ENCODE data around the gene MAPK10.

Gene MAPK10

GRCh38 chr4:86058621-86059020 is 301.2 kb downstream of the MAPK10 start:
- Histone ChIP-seq H3K9ac (ENCODE audit: insufficient read length) (no peak overlapping the region), H3K9me3 (ENCODE audit: low read depth, low read length) (no peaks in the 10 kb centered on the region), H3K27ac (no peak overlapping the region), H3K4me3 (no peak overlapping the region), H3K36me3 (ENCODE audit: insufficient read depth, low read length) (no peaks in the 10 kb centered on the region)
- TF ChIP-seq POLR2AphosphoS5 (IDR thresholded peaks at IDR 0.05; ENCODE audit: borderline replicate concordance, low read depth, low read length): no peak
- no peak for TF ChIP-seq FOXP2 (optimal IDR thresholded peaks at IDR 0.05; ENCODE audit: control extremely low read depth, extremely low read length, insufficient read depth)
- TF ChIP-seq EZH2 (IDR thresholded peaks at IDR 0.05): no peak
- no peak for DNase-seq (ENCODE audit: low read depth, low spot score)

GRCh38 chr4:86055898-86056297 is 304.0 kb downstream of the MAPK10 start:
- TF ChIP-seq EZH2 (IDR thresholded peaks at IDR 0.05) (no peak), FOXP2 (optimal IDR thresholded peaks at IDR 0.05; ENCODE audit: control extremely low read depth, extremely low read length, insufficient read depth) (no peak), POLR2AphosphoS5 (IDR thresholded peaks at IDR 0.05; ENCODE audit: borderline replicate concordance, low read depth, low read length) (no peak)
- Histone ChIP-seq H3K4me3 (no peak overlapping the region), H3K9me3 (ENCODE audit: low read depth, low read length) (no peaks in the 10 kb centered on the region), H3K27ac (no peak overlapping the region), H3K9ac (ENCODE audit: insufficient read length) (no peak overlapping the region), H3K36me3 (ENCODE audit: insufficient read depth, low read length) (no peaks in the 10 kb centered on the region)
- no peak for DNase-seq (ENCODE audit: low read depth, low spot score)

- Histone ChIP-seq H3K27ac (no peak overlapping the region), H3K9me3 (ENCODE audit: low read depth, low read length) (no peaks in the 10 kb centered on the region), H3K36me3 (ENCODE audit: insufficient read depth, low read length) (no peaks in the 10 kb centered on the region), H3K4me3 (no peak overlapping the region), H3K9ac (ENCODE audit: insufficient read length) (no peak overlapping the region)
- TF ChIP-seq FOXP2 (optimal IDR thresholded peaks at IDR 0.05; ENCODE audit: control extremely low read depth, extremely low read length, insufficient read depth) (no peak), EZH2 (IDR thresholded peaks at IDR 0.05) (no peak), POLR2AphosphoS5 (IDR thresholded peaks at IDR 0.05; ENCODE audit: borderline replicate concordance, low read depth, low read length) (no peak)
- no peak for DNase-seq (ENCODE audit: low read depth, low spot score)
Measured at GRCh38 chr4:86054286-86055032, 305.4 kb downstream of the MAPK10 start.

- Histone ChIP-seq H3K9me3 (ENCODE audit: low read depth, low read length) (no peaks in the 10 kb centered on the region), H3K27ac (no peak overlapping the region), H3K36me3 (ENCODE audit: insufficient read depth, low read length) (no peaks in the 10 kb centered on the region), H3K4me3 (no peak overlapping the region), H3K9ac (ENCODE audit: insufficient read length) (no peak overlapping the region)
- DNase-seq (ENCODE audit: low read depth, low spot score): no peak
- TF ChIP-seq POLR2AphosphoS5 (IDR thresholded peaks at IDR 0.05; ENCODE audit: borderline replicate concordance, low read depth, low read length) (no peak), EZH2 (IDR thresholded peaks at IDR 0.05) (no peak), FOXP2 (optimal IDR thresholded peaks at IDR 0.05; ENCODE audit: control extremely low read depth, extremely low read length, insufficient read depth) (no peak)
Measured at GRCh38 chr4:86050496-86050895, 309.4 kb downstream of the MAPK10 start.

- no peak overlapping the region for H3K27ac ChIP-seq
- H3K9ac ChIP-seq (ENCODE audit: insufficient read length): no peak overlapping the region
- no peak for TF ChIP-seq EZH2 (IDR thresholded peaks at IDR 0.05)
- TF ChIP-seq POLR2AphosphoS5 (IDR thresholded peaks at IDR 0.05; ENCODE audit: borderline replicate concordance, low read depth, low read length): no peak; the same call in 1 of the 2 replicates
- TF ChIP-seq FOXP2 (optimal IDR thresholded peaks at IDR 0.05; ENCODE audit: control extremely low read depth, extremely low read length, insufficient read depth): no peak
- no peaks in the 10 kb centered on the region for H3K36me3 ChIP-seq (ENCODE audit: insufficient read depth, low read length)
- H3K9me3 ChIP-seq (ENCODE audit: low read depth, low read length): no peaks in the 10 kb centered on the region
- peak overlapping the region; percentile 11; the same call in 1 of the 2 replicates for H3K4me3 ChIP-seq
- DNase-seq (ENCODE audit: low read depth, low spot score): no peak
Measured at GRCh38 chr4:86048426-86048825, 311.4 kb downstream of the MAPK10 start.

GRCh38 chr4:86044593-86044985 is 315.3 kb downstream of the MAPK10 start:
- TF ChIP-seq FOXP2 (optimal IDR thresholded peaks at IDR 0.05; ENCODE audit: control extremely low read depth, extremely low read length, insufficient read depth) (no peak), POLR2AphosphoS5 (IDR thresholded peaks at IDR 0.05; ENCODE audit: borderline replicate concordance, low read depth, low read length) (no peak), EZH2 (IDR thresholded peaks at IDR 0.05) (no peak)
- H3K27ac ChIP-seq: no peak overlapping the region
- H3K9ac ChIP-seq (ENCODE audit: insufficient read length): no peak overlapping the region
- H3K9me3 ChIP-seq (ENCODE audit: low read depth, low read length): no peaks in the 10 kb centered on the region
- H3K4me3 ChIP-seq: no peak overlapping the region
- no peaks in the 10 kb centered on the region for H3K36me3 ChIP-seq (ENCODE audit: insufficient read depth, low read length)
- DNase-seq (ENCODE audit: low read depth, low spot score): no peak

- no peak for DNase-seq (ENCODE audit: low read depth, low spot score)
- peak overlapping the region; percentile 48 for H3K4me3 ChIP-seq
- no peak overlapping the region for H3K27ac ChIP-seq
- no peak overlapping the region for H3K9ac ChIP-seq (ENCODE audit: insufficient read length)
- H3K9me3 ChIP-seq (ENCODE audit: low read depth, low read length): no peaks in the 10 kb centered on the region
- TF ChIP-seq FOXP2 (optimal IDR thresholded peaks at IDR 0.05; ENCODE audit: control extremely low read depth, extremely low read length, insufficient read depth) (no peak), POLR2AphosphoS5 (IDR thresholded peaks at IDR 0.05; ENCODE audit: borderline replicate concordance, low read depth, low read length) (no peak), EZH2 (IDR thresholded peaks at IDR 0.05) (no peak)
- no peaks in the 10 kb centered on the region for H3K36me3 ChIP-seq (ENCODE audit: insufficient read depth, low read length)
Measured at GRCh38 chr4:86043755-86044592, 315.9 kb downstream of the MAPK10 start.

GRCh38 chr4:86038037-86038436 is 321.8 kb downstream of the MAPK10 start:
- no peaks in the 10 kb centered on the region for H3K36me3 ChIP-seq (ENCODE audit: insufficient read depth, low read length)
- TF ChIP-seq EZH2 (IDR thresholded peaks at IDR 0.05) (no peak), POLR2AphosphoS5 (IDR thresholded peaks at IDR 0.05; ENCODE audit: borderline replicate concordance, low read depth, low read length) (no peak)
- no peaks in the 10 kb centered on the region for H3K9me3 ChIP-seq (ENCODE audit: low read depth, low read length)
- no peak overlapping the region for H3K4me3 ChIP-seq
- H3K9ac ChIP-seq (ENCODE audit: insufficient read length): no peak overlapping the region
- DNase-seq (ENCODE audit: low read depth, low spot score): no peak
- peak overlapping the region; percentile 22; the same call in 1 of the 2 replicates for H3K27ac ChIP-seq

Data from SK-N-MC (cell line).